DOHH2 (cell line): ENCODE data around the gene SEC22A.

ENCODE experiments used
- H3F3A ChIP-seq: fragments of 200-600 bp; sonication (generic), shearing (Covaris generic); 2 replicates; pipeline ENCODE4 v1.6.0; 2016; ENCODE audit warnings: antibody characterized with exemption, mild to moderate bottlenecking; ENCODE audit not compliant: control insufficient read depth, insufficient read depth
- H3K27ac ChIP-seq: fragments of 200-600 bp; sonication (generic); 2 replicates; pipeline ENCODE4 v1.5.1; 2014; ENCODE audit warnings: low read depth, mild to moderate bottlenecking, low read length, moderate library complexity
- H3K27me3 ChIP-seq: fragments of 200-600 bp; sonication (generic); 2 replicates; pipeline ENCODE4 v1.6.1; 2014; ENCODE audit warnings: mild to moderate bottlenecking, low read length, mixed read lengths; ENCODE audit not compliant: control insufficient read depth
- H3K36me3 ChIP-seq: fragments of 200-600 bp; sonication (generic); 2 replicates; pipeline ENCODE4 v1.6.1; 2014; ENCODE audit warnings: mild to moderate bottlenecking, low read length, moderate library complexity, mixed read lengths; ENCODE audit not compliant: control insufficient read depth
- H3K4me1 ChIP-seq: fragments of 200-600 bp; sonication (generic); 2 replicates; pipeline ENCODE4 v1.6.1; 2014; ENCODE audit warnings: mild to moderate bottlenecking, low read length, mixed read lengths; ENCODE audit not compliant: control insufficient read depth
- H3K4me2 ChIP-seq: fragments of 200-600 bp; sonication (generic); 2 replicates; pipeline ENCODE4 v1.6.0; 2014; ENCODE audit warnings: mild to moderate bottlenecking, low read length, moderate library complexity
- H3K4me3 ChIP-seq: fragments of 200-600 bp; sonication (generic); 2 replicates; pipeline ENCODE4 v1.5.1; 2014; ENCODE audit warnings: mild to moderate bottlenecking, low read length, mixed read lengths
- H3K79me2 ChIP-seq: fragments of 200-600 bp; sonication (generic); 2 replicates; pipeline ENCODE4 v1.6.1; 2014; ENCODE audit warnings: mild to moderate bottlenecking, low read length, mixed read lengths; ENCODE audit not compliant: control insufficient read depth
- H3K9me2 ChIP-seq: fragments of 200-600 bp; sonication (generic); replicated peaks from 2 replicates; pipeline ENCODE4 v1.6.1; 2014; ENCODE audit warnings: mild to moderate bottlenecking, low read length, mixed read lengths; ENCODE audit not compliant: control insufficient read depth
- H3K9me3 ChIP-seq: fragments of 200-600 bp; sonication (generic); 2 replicates; pipeline ENCODE4 v1.6.1; 2014; ENCODE audit warnings: antibody characterized with exemption, low read length, mixed read lengths; ENCODE audit not compliant: control insufficient read depth, insufficient read depth
- H4K20me1 ChIP-seq: fragments of 200-600 bp; sonication (generic); 2 replicates; pipeline ENCODE4 v1.6.0; 2014; ENCODE audit warnings: low read depth, mild to moderate bottlenecking, antibody characterized with exemption, low read length, moderate library complexity; ENCODE audit not compliant: control insufficient read depth, insufficient read depth
- EZH2phosphoT487 ChIP-seq: fragments of 200-600 bp; sonication (generic); IDR thresholded peaks from 2 replicates; pipeline ENCODE4 v1.6.1; 2017; ENCODE audit warnings: borderline replicate concordance, mild to moderate bottlenecking, antibody characterized with exemption, low read length, moderate library complexity, mixed read lengths
- TF ChIP-seq, protein P1 (sequence below): fragments of 200-600 bp; sonication (generic); IDR thresholded peaks from one replicate; pipeline ENCODE4 v1.5.1; 2014; ENCODE audit warnings: antibody characterized with exemption, mild to moderate bottlenecking, low read depth, low read length; ENCODE audit not compliant: poor library complexity, severe bottlenecking

SEC22A gene

DNA sequence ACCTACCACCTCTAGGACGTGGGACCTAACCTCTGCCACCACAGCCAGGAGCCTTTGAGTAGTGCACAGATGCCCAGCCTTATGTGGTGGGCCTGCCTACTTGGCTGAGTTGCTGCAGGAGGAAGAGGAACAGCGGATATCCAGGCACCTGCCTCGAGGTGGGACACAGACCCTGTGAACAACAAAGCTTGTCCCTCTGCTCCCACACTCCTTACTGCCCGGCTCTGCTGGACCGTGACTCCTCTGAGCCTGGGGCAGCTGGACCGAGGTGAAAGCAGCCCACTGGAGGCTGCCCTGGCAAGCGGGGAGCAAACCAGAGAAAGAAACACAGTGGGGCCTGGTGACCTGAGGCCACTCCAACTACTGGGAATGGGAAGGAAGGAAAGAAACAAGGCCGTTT lies 97.8 kb downstream of the SEC22A start:
- no peaks in the 10 kb centered on the region for H3K9me2 ChIP-seq
- H3K36me3 ChIP-seq, result no peaks in the 10 kb centered on the region
- H3K4me1 ChIP-seq, result peaks cover 6% of the 10 kb centered on the region
- TF ChIP-seq EZH2phosphoT487, result no peak
- TF ChIP-seq, protein P1, sequence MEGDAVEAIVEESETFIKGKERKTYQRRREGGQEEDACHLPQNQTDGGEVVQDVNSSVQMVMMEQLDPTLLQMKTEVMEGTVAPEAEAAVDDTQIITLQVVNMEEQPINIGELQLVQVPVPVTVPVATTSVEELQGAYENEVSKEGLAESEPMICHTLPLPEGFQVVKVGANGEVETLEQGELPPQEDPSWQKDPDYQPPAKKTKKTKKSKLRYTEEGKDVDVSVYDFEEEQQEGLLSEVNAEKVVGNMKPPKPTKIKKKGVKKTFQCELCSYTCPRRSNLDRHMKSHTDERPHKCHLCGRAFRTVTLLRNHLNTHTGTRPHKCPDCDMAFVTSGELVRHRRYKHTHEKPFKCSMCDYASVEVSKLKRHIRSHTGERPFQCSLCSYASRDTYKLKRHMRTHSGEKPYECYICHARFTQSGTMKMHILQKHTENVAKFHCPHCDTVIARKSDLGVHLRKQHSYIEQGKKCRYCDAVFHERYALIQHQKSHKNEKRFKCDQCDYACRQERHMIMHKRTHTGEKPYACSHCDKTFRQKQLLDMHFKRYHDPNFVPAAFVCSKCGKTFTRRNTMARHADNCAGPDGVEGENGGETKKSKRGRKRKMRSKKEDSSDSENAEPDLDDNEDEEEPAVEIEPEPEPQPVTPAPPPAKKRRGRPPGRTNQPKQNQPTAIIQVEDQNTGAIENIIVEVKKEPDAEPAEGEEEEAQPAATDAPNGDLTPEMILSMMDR, result no peak
- no peak overlapping the region for H3K4me3 ChIP-seq
- H3K9me3 ChIP-seq, result no peaks in the 10 kb centered on the region
- no peaks in the 10 kb centered on the region for H3K27me3 ChIP-seq
- H3K4me2 ChIP-seq, result no peak overlapping the region
- no peaks in the 10 kb centered on the region for H3K79me2 ChIP-seq
- no peaks in the 10 kb centered on the region for H4K20me1 ChIP-seq
- no peak overlapping the region for H3K27ac ChIP-seq
- no peaks in the 10 kb centered on the region for H3F3A ChIP-seq

GRCh38 chr3:123300056-123300455 lies 98.3 kb downstream of the SEC22A start:
- Histone ChIP-seq H3K79me2 (no peaks in the 10 kb centered on the region), H3F3A (no peaks in the 10 kb centered on the region), H3K27ac (no peak overlapping the region), H4K20me1 (no peaks in the 10 kb centered on the region), H3K4me1 (peaks cover 6% of the 10 kb centered on the region), H3K27me3 (peaks cover 3% of the 10 kb centered on the region; the same call in 1 of the 2 replicates), H3K36me3 (no peaks in the 10 kb centered on the region), H3K9me3 (no peaks in the 10 kb centered on the region), H3K4me2 (no peak overlapping the region), H3K4me3 (no peak overlapping the region), H3K9me2 (no peaks in the 10 kb centered on the region)
- no peak for TF ChIP-seq EZH2phosphoT487
- TF ChIP-seq, protein P1, result no peak

DNA sequence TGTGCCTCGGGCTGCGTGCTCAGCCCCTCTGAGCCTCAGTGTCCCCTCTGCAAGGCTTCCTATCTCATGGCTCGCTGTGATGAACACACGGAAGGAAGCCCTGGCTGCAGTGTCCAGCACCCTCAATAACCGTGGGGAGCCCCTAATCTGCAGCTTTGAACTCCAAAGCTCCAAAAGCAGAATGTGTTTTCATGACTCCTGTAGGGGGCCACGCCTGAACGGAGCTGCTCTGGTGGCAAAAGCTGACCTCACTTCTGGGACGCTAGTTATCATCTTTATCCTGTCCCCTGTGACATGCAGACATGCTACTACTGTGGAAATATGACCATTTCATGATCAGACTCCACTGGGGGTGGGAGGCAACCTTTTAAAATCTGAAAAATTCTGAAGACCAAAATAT lies 98.8 kb downstream of the SEC22A start:
- Histone ChIP-seq H3F3A (no peaks in the 10 kb centered on the region), H3K79me2 (no peaks in the 10 kb centered on the region), H3K4me2 (no peak overlapping the region), H3K36me3 (no peaks in the 10 kb centered on the region), H3K4me3 (no peak overlapping the region), H4K20me1 (no peaks in the 10 kb centered on the region), H3K27ac (no peak overlapping the region), H3K9me3 (no peaks in the 10 kb centered on the region), H3K27me3 (peaks cover 3% of the 10 kb centered on the region; the same call in 1 of the 2 replicates), H3K4me1 (peaks cover 6% of the 10 kb centered on the region), H3K9me2 (no peaks in the 10 kb centered on the region)
- no peak for TF ChIP-seq EZH2phosphoT487
- TF ChIP-seq, protein P1, result no peak
